Ammon's horn (tissue), 1 donor: Measurements from ENCODE around the gene SNX15.

Experiments
- DNase-seq: peaks from one replicate; pipeline ENCODE4 v3.0.0-alpha.2; 2016; ENCODE audit warnings: low spot score

The SNX15 gene

DNA sequence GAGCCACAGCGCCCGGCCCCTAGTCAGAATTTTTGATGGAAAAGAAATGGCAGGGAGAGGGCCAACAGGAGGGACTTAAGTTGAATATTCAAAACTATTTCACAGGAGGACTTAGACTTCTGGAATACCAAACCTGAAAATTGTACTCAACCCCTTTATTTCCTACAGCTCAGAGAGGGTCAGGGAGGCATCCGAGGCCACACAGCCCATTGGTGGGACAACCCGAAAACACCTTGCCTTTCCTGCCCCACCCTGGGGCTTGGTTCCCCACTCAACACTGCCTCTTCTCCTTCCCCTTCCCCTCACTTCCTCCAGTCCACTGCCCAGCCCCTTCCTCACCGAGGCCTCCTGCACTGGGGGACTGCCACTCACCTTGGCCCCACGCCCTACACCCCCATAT lies 29.8 kb downstream of the SNX15 start:
- no peak for DNase-seq

DNA sequence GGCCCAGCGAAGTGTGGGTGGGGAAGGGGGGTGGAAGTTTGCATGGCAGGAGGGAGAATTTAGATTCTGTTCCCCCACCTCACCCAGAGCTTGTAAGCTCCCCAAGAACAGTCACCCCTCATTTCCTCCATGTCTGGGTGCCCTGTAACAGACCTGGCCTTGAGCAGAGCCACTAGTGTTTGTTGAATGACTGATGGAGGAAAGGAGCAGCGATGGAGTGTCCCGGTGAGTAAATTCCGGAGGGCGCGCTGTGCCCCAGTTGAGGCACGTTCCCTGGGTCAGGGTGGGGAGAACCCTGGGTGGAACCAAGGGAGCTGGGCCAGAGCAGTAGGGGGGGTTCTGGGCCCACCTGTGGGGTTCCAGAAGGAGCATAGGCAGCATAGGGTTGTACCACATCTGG lies 30.3 kb downstream of the SNX15 start:
- DNase-seq, result no peak

DNA sequence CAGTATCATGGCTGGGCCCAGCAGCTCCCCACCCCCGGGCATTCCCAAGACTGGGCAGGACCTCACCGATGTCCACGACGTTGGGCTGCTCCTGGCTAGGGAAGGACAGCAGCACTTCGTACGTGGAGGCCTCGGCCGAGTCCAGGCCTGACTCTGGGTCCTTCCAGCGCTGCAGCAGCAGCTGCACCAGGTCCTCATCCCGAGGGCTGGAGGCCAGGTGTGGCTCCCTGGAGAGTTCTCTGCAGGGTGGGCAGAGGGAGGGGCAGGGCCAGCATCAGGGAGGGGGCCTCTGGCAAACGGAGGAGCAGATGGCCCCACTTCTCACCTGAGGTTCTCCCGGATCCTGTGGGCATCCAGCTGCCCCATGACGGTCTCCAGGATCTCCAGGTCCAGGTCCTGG lies 30.8 kb downstream of the SNX15 start:
- no peak for DNase-seq

DNA sequence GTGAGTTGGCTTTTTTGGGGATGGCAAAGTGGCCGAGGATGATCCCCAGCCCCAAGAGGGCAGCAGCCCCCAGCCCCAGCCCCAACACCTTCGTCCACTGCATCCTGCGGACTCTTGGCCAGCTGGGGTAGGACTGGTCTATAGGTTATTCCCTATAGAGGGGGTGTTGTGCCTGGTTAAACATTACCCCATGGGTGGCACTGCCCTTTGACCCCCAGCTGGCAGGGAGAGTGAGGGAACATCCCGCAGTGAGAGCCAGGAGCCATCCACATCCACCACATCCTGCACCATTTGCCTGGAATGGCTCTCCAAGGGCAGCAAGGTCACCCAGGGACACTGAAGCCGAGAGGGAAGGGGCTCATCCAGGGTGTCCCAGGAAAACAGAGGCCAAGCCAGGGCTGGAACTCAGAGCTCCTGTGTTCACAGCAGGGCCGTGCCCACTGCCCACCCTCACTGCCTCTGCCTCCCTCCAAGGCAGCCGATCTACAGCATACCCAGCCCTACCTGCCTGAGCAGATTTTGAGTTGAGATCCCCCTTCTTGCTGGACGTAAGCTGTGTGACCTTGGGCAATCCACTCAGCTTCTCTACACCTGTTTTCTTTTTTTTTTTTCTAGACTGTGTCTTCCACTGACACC lies 31.3 kb downstream of the SNX15 start, which contains the start of gene NAALADL1:
TSS of gene NAALADL1 (minus strand) at position 135 of the 636 bp plus-strand sequence. CDS start at position 103, 32 bp downstream.
- no peak for DNase-seq

DNA sequence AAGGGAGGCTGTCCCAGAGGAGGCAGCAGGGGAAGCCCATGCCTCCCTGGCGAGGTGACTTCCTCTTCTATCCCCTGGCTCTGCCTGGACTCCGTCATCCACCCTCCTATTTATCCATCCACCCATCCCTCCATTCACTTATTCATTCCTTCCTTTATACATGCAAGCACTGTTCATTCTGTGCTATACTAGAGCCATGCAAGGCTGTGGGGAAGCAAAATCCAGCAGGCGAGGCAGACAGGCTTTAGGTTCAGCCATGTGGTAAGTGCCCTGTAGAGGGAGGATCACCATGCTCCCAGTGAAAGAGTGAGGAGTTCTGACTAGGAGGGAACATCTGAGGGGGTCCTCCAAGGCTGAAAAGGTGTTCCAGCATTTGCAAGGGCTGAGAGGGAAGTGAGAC lies 32.3 kb downstream of the SNX15 start:
- DNase-seq, result no peak

DNA sequence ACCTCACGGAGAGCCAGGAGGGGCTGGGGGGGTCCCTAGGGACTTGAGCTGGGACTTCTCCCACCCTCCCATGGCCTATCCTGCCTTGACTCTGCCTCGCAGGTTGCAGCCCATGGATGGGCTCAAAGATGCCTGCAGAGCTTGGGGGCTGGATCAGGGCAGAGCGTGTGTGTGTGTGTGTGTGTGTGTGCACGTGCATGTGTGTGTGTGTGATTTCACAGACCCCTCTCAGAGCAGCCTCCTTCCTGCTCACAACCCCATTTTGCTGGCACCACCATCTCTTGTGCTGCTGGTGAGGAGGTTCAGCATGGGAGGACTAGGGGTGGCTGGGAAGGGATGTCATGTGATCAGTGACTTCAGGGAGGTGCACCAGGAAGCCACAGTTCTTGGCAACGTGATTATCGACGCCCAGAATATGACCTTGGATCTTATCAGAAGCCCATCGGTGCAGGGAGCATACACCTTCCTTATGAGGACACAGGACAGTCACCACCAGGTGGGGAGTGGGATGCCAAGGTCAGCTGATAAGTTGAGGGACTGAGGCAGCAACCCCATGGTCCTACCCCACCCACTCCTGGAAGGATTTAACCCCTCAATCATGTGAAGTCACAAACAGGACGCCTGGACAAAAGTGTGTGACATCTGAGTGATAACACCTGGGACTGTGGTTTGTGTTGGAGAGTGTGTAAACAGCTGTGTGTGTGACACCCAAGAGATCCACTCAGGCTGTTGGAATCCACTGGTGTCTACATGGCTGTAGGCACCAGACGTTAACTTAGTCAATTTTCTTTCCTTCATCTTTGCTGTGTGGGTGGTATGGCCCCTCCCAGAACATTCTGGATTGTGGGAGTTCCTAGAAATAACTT lies 33.0 kb downstream of the SNX15 start:
- DNase-seq, result no peak

DNA sequence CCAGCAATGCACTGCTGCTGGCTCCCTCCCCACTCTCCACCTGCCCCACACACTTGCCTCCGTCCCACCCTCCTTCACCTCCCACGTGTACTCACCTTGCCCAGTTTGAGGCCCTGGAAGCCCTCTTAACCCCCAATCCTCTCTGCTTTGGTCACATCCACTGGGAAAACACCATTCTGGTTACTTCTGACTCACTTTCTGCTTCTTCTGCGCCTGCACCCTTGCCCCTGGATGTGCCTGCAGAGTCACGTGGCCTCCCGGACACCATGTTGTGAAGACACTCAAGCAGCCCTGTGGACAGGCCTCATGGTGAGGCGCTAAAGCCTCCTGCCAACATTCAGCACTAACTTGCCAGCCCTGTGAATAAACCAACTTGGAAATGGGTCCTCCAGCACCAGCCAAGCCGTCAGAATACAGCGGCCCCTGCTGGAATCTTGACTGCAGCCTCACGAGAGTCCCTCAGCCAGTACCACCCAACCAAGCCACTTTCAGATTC lies 33.7 kb downstream of the SNX15 start:
- DNase-seq, result no peak

DNA sequence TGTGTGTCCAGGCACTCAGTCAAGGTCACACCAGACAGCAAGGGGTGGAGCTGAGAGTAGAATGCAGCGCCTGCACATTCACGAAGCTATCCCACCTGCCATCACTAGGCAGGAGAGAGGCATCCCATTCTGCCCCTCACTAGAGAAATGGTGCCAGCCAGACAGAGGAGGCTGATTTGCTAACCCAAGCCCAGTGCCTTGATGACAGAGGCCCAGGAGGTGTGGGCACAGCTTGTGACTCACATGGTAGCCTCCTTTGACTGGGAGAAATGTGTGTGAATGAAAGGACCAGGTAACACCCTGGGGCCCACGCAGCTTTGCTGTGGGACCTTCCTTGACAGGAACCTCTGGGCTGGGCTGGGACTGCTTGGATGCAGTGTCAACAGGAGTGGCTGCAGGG lies 36.3 kb downstream of the SNX15 start:
- DNase-seq, result no peak

DNA sequence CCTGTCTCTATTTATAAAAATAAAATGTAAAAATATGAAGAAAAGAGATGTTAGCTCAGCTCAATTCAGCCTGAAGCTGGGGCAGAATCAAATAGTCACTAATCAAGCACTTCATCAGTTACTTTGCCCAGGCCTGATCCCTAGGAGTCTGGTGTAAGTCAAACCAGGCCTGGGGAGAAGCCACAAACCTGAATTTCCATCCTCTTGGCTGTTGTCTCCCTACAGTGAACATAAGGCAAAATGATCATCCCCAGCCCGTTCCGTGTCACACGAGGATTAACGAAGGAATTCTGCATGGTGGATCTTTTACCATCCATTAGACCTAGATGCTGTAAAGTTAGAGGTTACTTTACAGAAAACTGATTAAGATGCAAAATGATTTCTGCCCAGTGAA lies 37.6 kb downstream of the SNX15 start:
- no peak for DNase-seq

DNA sequence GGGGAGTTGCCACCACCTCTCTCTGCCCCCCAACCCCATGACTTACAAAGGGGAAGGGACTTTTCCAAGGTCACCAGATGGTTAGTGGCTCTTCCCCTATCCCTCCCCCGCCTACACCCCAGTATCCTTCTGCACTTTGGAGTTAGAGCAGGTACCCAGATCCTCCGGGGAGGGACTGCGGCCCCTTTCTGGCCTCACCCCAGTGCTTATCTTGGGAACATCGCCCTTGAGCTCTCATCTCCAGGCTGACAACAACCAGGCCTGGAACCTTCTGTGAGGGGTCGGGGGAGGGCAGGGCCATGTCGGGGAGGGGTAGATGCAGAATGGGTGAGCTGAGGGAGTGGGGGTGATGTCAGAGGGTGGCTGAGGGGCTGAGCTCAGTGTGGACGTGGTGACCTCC lies 38.6 kb downstream of the SNX15 start:
- no peak for DNase-seq

DNA sequence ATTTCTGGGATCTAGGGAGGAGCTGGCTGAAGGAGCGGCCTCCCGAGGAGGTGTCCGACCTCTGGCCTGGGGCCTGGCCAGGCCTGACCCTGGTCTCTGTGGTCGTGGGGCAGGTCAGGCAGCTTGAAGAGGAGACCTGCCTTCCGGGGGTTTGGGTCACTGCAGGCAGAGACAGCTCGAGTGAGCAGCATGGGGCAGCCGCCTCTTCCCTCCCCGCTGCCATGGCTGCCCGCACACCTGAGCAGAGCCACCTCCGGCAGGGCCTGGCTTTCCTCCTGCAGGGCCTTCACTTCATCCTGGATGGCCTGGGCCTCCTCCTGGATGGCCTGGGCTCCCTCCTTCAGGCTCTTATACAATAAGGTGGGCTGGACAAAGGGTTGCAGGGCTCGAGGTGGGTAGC lies 39.1 kb downstream of the SNX15 start:
- no peak for DNase-seq

DNA sequence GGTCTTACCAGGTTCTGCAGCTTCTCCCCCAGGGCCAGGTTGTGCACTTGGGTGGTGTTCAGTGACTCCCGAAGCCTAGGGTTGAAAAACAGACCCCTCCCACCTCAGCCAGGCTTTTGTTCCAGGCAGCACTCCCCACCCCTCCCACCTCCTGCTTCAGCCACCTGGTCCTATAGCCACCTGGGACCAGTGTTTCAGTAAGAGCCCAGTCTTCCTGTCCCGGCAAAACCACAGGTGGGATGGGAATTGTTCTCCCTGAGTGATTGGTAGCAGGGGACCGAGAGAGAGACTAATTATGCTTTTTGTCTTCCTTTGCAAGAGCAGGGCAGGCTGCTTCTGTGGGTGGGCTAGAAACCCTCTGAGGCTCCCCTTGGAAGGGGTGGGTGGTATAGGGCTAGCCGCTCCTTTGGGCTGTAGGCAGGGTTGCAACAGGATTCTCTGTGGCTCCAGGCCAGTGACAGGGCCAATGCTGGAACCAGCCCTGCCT lies 39.6 kb downstream of the SNX15 start:
- no peak for DNase-seq

DNA sequence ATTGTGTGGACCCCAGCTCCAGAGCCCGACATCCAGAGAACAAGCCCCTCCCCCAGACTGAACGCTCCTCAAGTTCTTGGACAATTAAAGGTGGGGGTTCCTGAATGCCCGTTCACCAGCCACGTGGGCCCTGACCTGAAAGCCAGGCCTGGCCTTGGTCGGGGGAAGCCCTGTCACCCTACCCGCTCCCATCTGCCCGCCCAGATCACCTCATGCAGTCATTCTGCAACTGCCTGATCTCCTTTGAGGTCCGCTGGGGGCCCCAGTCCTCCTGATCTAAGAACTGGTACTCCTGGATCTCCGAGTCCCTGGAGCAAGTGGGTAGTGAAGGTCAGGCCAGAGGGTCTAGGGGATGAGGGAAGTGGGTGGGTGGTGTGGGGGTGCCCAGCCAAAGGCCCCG lies 40.2 kb downstream of the SNX15 start:
- no peak for DNase-seq

DNA sequence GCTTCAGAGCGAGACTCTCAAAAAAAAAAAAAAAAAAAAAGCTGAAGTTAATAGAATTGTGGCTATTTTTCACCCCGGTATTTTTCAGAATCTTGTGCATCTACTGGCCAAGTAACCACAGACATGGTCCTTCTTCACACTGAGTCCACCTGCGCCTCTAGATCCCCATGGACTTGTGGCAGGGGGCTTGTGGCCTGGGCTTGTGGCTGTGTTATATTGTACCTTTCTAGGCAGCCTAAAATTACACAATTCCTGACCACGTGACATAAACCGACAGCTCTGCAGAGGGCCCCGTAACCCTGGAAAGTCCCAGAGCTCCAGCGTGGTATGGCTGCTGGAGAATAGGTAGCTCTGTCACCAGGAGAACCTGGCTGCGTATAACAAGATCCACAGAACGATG lies 42.0 kb downstream of the SNX15 start:
- no peak for DNase-seq

DNA sequence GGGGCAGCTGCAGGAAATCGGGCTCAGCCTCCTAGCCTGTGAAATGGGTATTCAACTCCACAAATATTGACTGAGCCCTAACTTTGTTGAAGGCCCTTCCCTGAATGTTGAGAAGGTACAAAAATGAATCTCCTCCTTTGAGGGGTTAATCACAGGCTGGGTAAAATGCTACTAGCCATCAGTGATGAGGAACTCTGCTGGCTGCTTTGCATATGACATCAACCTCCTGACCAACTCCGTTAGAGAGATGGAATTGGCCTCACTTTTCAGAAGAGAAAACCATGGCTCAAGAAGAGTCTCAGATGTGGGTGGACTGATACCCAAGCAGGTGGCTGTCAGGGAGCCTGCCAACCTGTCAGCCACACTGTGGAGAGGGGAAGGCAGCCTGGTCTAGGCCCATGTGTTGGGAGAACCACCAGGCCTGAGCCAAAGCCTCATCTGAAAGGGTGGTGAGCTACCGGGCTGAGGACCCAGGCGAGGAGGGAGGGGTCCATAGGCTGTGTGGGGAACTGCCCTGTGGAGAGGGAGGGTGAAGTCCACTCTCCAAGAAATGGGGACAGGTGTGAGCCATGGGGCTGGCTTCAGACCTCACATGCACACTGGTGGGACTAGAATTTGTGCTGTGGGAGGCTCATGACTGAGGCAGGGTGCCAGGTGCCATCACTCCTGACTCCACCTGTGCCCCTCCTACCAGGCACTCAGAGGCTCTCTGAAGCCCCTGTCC lies 44.8 kb downstream of the SNX15 start:
- no peak for DNase-seq

DNA sequence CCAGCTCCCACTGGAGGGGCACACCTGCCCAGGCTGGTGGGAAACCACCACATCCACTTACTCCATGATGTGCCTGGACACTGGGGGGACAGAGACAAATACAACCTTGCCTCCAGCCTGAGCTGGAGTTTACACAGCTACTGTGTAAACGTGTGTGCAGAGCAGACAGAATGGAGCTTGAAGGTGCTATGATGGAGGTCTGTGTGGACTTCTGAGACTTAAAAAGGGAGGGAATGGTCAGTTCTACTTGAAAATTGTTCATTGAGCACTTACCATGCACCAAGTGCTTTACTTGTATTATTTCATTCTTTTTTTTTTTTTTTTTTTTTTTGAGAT lies 45.4 kb downstream of the SNX15 start:
- no peak for DNase-seq

DNA sequence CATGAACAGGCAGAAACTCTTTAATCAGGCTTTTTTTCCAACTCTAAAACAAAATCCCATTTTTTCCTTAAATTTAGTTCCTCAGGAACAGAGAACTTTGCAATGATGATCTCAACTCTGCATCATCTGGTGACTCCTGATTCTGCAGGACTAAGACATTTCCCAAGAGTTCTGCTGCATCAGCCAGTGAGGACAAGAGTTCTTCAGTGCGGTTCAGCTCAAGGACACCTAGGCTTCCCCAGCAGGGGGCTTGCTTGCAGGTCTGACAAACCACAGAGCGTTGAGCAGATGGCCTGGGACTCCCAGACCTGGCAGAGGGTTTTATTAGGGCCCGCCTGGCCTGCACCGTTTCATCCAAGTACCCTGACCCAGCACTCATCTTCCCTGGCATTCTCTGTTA lies 50.2 kb downstream of the SNX15 start:
- no peak for DNase-seq

DNA sequence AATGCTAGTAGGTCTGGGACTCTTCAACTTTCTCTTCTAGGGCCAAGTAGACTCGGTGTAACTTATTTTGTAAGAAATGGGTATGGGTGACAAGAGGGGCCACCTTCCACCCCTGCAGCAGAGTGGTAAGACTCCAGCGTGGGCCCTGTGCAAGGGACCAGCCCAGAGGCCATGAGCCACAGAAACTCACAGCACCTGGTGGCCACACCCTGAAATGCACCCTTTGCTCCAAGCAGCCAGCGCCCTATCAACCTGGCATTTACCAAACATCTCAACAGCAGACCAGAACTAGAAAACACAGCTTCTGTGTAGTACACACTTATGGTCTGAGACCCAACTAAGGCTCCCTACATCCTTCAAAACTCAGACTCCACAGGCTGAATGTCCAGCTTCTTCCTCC lies 50.9 kb downstream of the SNX15 start:
- no peak for DNase-seq

DNA sequence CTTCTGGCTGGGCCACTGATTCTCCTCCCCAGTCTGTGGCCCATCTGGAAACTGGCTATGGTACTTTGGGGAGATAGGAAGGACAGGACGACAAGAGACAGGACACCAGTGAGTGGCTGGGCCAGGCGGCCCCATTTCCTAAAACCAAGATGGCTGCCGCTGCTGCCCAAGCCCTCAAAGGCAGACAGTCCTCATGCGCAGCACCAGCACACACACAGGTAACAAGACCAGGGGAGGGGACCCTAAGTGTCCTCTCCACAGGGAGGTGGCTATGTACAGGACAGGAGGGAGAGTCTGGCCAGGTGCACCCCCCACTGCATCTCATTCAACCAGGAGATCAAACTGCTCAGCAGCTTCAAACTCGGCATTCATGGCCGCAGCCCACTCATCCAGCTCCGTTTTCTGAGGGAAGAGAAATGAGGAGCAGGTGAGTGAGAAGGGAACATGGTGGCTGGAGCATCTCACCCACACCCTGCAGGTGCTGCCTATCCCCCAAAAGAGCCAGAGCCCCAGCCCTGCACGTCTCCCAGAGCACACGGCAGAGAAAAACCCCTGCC lies 51.6 kb downstream of the SNX15 start:
- DNase-seq, result no peak

DNA sequence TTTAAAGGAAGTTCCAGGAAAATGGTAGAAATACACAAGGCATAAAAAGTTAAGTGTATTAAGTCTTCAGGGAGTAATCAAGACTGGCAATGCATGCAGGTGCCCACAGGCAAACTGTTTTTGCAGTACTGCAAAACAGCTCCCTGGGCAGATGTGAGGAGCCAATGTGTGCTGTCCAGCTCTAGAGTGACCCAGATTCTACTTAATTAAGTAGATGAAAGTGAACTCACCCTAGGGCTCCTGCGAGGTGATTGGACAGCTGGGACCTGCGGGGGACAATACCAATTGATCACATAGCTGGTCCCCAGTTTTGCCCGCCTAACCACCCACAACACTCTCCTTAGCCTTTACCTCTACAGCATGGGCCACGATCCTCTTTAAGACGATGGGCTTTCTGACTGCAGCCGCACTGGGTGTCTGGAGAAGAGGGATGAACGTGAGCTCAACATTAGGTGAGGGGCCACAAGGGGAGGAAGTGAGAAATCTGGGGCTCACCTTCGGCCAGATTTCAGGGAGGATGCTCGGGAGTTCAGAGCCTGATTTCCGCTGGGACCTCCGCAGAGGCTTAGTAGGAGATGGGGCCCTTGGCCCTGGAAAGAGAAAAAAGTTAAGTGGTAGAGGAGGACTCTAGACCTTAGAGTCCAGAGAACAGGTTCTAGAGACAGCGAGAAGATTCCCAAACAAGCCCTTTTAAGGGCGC lies 56.0 kb downstream of the SNX15 start:
- DNase-seq, result no peak

DNA sequence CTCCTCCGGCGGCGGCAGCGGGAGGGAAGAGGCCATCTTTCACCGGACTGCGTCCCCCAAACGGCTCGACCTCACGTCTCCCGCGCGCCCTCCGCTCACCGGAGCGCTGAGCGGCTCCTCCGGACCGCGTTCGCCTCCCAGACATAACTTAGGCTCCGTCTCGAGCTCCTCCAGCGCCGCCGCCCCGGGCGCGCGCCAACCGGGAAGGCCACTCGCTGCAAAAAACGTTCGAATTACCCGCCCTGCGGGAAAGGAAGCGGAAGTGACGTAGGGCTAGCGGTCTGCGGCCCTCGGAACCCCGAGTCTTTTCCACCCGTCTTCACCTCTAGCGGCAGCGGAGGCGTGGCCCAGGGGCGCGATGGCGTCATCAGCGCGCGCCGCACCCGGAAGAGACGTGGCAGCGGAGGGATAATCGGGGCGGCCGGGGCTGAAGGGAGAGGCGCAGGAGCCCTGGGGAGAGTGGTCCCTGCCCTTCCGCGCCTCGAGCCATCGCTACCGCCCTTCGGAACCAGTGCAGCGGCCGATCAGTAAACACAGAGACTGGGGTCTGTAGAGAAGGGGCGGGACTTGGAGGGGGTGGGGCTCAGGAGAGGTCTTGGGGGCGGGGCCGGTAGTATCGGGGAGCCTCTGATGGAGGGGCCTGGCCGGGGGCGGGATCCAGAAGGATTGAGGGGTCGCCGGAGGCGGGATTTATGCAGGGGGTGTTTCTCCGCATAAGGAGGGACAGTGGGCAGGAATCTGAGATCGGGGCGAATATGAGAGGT lies 56.8 kb downstream of the SNX15 start, which contains the start of the genes CDCA5 and ZFPL1:
TSS of gene CDCA5 (minus strand) at position 207 of the 764 bp plus-strand sequence. CDS start at position 145, 62 bp downstream.
TSS of gene ZFPL1 (plus strand) at position 389 of the 764 bp plus-strand sequence. CDS start 477 bp downstream, outside the sequence.
- peak; percentile 97 for DNase-seq
